Activated CD4-positive, alpha-beta memory T cell treated with anti-CD3 and anti-CD28 coated beads, Interleukin-2, amount 10 ng/mL, durations not matched to agents 7 days and 5 days (primary cell): ENCODE results near the gene PNPO. TPM values are rescaled to one million over a fixed set of nuclear protein-coding genes. Genes with fewer than 3 reads are reported as not detected.
"Not testable (repeated sequence)": the region's sequence is repeated elsewhere in the genome, so short reads cannot be mapped to it uniquely, and the experiment has no call there.

Source experiments
- CTCF ChIA-PET: fragments of 350-600 bp; sonication (Branson Sonifier 250); formaldehyde crosslinking; loops from one replicate; lab custom pipeline; 2021; ENCODE audit warnings: antibody characterized with exemption, inconsistent platforms; lab: Charles Lee
- POLR2A ChIA-PET: fragments of 350-600 bp; sonication (Branson Sonifier 250); formaldehyde crosslinking; loops from one replicate; lab custom pipeline; 2021; ENCODE audit warnings: antibody characterized with exemption; lab: Charles Lee
- DNase-seq: peaks from one replicate; pipeline ENCODE4 v3.0.0-alpha.2; 2020
- H3K27ac Mint-ChIP-seq: one replicate; pipeline ENCODE4 v1.8.0; 2021; ENCODE audit warnings: mild to moderate bottlenecking, mixed read lengths
- H3K27me3 Mint-ChIP-seq: one replicate; pipeline ENCODE4 v1.8.0; 2021; ENCODE audit warnings: mixed read lengths
- H3K36me3 Mint-ChIP-seq: one replicate; pipeline ENCODE4 v1.8.0; 2021; ENCODE audit warnings: low read depth, mixed read lengths
- H3K4me1 Mint-ChIP-seq: one replicate; pipeline ENCODE4 v1.8.0; 2021; ENCODE audit warnings: mixed read lengths
- H3K4me3 Mint-ChIP-seq: one replicate; pipeline ENCODE4 v1.8.0; 2021; ENCODE audit warnings: mild to moderate bottlenecking, mixed read lengths
- H3K9me3 Mint-ChIP-seq: one replicate; pipeline ENCODE4 v1.8.0; 2021; ENCODE audit warnings: mixed read lengths
- total RNA-seq, 2 experiments: library from RNA; stranded (reverse); gene quantifications; one replicate each; pipeline ENCODE4 v1.2.3, GENCODE V29; 2021

Gene PNPO
- total RNA-seq, 2 experiments from 2014 or later: 24.6 to 25.1 TPM

GRCh38 chr17:47983492-47984223 lies 42.3 kb downstream of the PNPO start:
- ChIA-PET CTCF (interaction anchor here (0.6 to 1.8 kb wide), 4 partner anchors 13 to 33 kb away, joined by 3 to 9 read pairs (median 4); partner anchors contain the start of gene CDK5RAP3), POLR2A (interaction anchor here (1.3 to 1.7 kb wide), 2 partner anchors 28 to 65 kb away, joined by 3 to 4 read pairs; partner anchors contain the start of gene NFE2L1)
- DNase-seq: no peak
- no peak overlapping the region for H3K4me3 Mint-ChIP-seq
- no peaks in the 10 kb centered on the region for H3K9me3 Mint-ChIP-seq
- H3K4me1 Mint-ChIP-seq: peaks cover 24% of the 10 kb centered on the region
- no peak overlapping the region for H3K27ac Mint-ChIP-seq
- peaks cover 51% of the 10 kb centered on the region for H3K36me3 Mint-ChIP-seq
- no peaks in the 10 kb centered on the region for H3K27me3 Mint-ChIP-seq

GRCh38 chr17:47986520-47986919 lies 45.1 kb downstream of the PNPO start:
- no peak for DNase-seq
- Mint-ChIP-seq H3K27ac (no peak overlapping the region), H3K9me3 (no peaks in the 10 kb centered on the region), H3K4me3 (no peak overlapping the region), H3K27me3 (peaks cover 2% of the 10 kb centered on the region), H3K36me3 (peaks cover 26% of the 10 kb centered on the region), H3K4me1 (peaks cover 28% of the 10 kb centered on the region)
- POLR2A ChIA-PET: interaction anchor here (0.8 kb wide), 1 partner anchor 15 kb away, joined by 3 read pairs; the partner anchor contains the start of gene CDK5RAP3
- CTCF ChIA-PET: interaction anchor here (0.5 to 1.5 kb wide), 3 partner anchors 8 to 134 kb away, joined by 3 to 4 read pairs (median 3); no protein-coding TSS in a partner anchor

- no peak overlapping the region for H3K4me3 Mint-ChIP-seq
- no peak overlapping the region for H3K27ac Mint-ChIP-seq
- DNase-seq: no peak
- ChIA-PET CTCF (interaction anchor here (0.5 to 1.5 kb wide), 3 partner anchors 9 to 133 kb away, joined by 3 to 4 read pairs (median 3); no protein-coding TSS in a partner anchor), POLR2A (interaction anchor here (0.8 kb wide), 1 partner anchor 16 kb away, joined by 3 read pairs; the partner anchor contains the start of gene CDK5RAP3)
- H3K4me1 Mint-ChIP-seq: peaks cover 25% of the 10 kb centered on the region
- peaks cover 22% of the 10 kb centered on the region for H3K36me3 Mint-ChIP-seq
- H3K9me3 Mint-ChIP-seq: no peaks in the 10 kb centered on the region
- H3K27me3 Mint-ChIP-seq: peaks cover 4% of the 10 kb centered on the region
Observed at GRCh38 chr17:47987240-47987835, 46.0 kb downstream of the PNPO start.

DNA sequence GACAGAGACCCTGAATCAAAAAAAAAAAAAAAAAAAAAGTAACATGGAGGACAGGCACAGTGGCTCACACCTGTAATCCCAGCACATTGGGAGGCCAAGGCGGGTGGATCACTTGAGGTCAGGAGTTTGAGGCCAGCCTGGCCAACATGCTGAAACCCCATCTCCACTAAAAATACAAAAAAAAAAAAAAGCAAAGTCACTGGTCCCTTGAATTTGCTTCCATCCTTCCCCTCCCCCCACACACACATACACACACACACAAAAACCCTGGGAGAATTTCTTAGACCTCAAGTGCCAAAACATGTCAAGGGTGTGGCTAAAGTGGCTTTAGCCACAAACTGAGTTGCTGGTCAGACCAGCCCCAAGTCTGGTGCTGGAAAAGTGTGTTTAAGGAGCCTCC lies 47.1 kb downstream of the PNPO start:
- H3K27ac Mint-ChIP-seq, H3K9me3 Mint-ChIP-seq, CTCF ChIA-PET, H3K4me3 Mint-ChIP-seq, DNase-seq, H3K27me3 Mint-ChIP-seq: not testable (repeated sequence)
- peaks cover 20% of the 10 kb centered on the region for H3K4me1 Mint-ChIP-seq
- H3K36me3 Mint-ChIP-seq: peaks cover 14% of the 10 kb centered on the region
- POLR2A ChIA-PET: interaction anchor here (0.9 kb wide), 1 partner anchor 11 kb away, joined by 3 read pairs; no protein-coding TSS in a partner anchor

DNA sequence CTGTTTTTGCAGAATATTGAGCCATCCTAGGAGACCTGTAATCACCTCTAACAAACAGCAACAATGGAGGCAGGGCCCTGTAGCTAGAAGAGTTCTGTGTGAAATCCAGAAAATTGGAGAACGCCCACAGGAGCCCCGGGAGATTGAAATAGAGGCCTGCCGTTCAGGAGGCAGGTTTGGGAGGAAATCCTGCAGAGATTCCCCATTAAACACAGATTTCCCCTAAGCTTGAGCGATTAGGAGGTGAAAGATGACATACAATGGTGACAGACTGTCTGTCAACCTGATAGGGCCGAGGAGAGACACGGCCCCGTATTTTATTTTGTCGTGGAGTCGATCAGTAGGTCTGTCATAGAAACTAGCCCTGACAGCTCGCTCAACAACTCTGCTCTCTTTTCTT lies 47.8 kb downstream of the PNPO start:
- H3K27me3 Mint-ChIP-seq: peaks cover 12% of the 10 kb centered on the region
- peaks cover 19% of the 10 kb centered on the region for H3K4me1 Mint-ChIP-seq
- H3K27ac Mint-ChIP-seq: no peak overlapping the region
- no peak overlapping the region for H3K4me3 Mint-ChIP-seq
- peaks cover 7% of the 10 kb centered on the region for H3K36me3 Mint-ChIP-seq
- CTCF ChIA-PET: interaction anchor here (1.8 to 2.0 kb wide), 2 partner anchors 11 to 18 kb away, joined by 6 to 7 read pairs; partner anchors contain the start of gene CDK5RAP3
- no peak for DNase-seq
- H3K9me3 Mint-ChIP-seq: no peaks in the 10 kb centered on the region
- POLR2A ChIA-PET: interaction anchor here (0.9 to 1.4 kb wide), 2 partner anchors 11 to 94 kb away, joined by 3 read pairs; no protein-coding TSS in a partner anchor

- H3K27me3 Mint-ChIP-seq: peaks cover 16% of the 10 kb centered on the region
- H3K4me3 Mint-ChIP-seq: no peak overlapping the region
- no peak overlapping the region for H3K27ac Mint-ChIP-seq
- POLR2A ChIA-PET: interaction anchor here (1.4 kb wide), 1 partner anchor 94 kb away, joined by 3 read pairs; no protein-coding TSS in a partner anchor
- CTCF ChIA-PET: interaction anchor here (1.8 to 2.0 kb wide), 3 partner anchors 11 to 90 kb away, joined by 6 to 7 read pairs (median 6); partner anchors contain the start of gene CDK5RAP3
- H3K9me3 Mint-ChIP-seq: no peaks in the 10 kb centered on the region
- peaks cover 6% of the 10 kb centered on the region for H3K36me3 Mint-ChIP-seq
- H3K4me1 Mint-ChIP-seq: peaks cover 19% of the 10 kb centered on the region
- no peak for DNase-seq
Observed at GRCh38 chr17:47989700-47990099, 48.3 kb downstream of the PNPO start.

GRCh38 chr17:47990962-47991731 lies 49.8 kb downstream of the PNPO start:
- H3K36me3 Mint-ChIP-seq: no peaks in the 10 kb centered on the region
- no peaks in the 10 kb centered on the region for H3K9me3 Mint-ChIP-seq
- POLR2A ChIA-PET: interaction anchor here (1.0 kb wide), 1 partner anchor 23 kb away, joined by 3 read pairs; no protein-coding TSS in a partner anchor
- DNase-seq: no peak
- no peak overlapping the region for H3K4me3 Mint-ChIP-seq
- peaks cover 19% of the 10 kb centered on the region for H3K4me1 Mint-ChIP-seq
- no peak overlapping the region for H3K27ac Mint-ChIP-seq
- peaks cover 16% of the 10 kb centered on the region for H3K27me3 Mint-ChIP-seq
- CTCF ChIA-PET: interaction anchor here (1.8 to 2.0 kb wide), 3 partner anchors 13 to 89 kb away, joined by 6 to 7 read pairs (median 6); partner anchors contain the start of gene CDK5RAP3

DNA sequence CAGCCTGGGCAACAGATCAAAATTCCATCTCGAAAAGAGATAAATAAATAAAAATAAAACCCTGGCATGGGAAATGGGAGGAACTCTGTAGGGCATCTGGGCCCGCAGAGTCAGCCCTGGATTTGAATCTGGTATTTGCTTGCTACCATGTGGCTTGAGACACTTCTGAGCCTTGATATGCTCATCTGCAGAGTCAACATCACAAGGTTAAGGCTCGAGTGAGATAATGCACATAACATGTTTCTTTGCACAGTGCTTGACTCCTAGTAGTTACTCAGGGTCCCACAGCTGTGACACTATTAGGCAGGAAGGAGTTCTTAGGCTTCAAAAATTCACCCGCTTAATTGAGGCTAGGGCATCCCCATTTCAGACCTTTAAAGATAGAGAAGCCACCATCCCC lies 50.8 kb downstream of the PNPO start:
- Mint-ChIP-seq H3K4me3 (no peak overlapping the region), H3K27ac (no peak overlapping the region), H3K27me3 (peaks cover 21% of the 10 kb centered on the region), H3K36me3 (no peaks in the 10 kb centered on the region), H3K4me1 (peaks cover 19% of the 10 kb centered on the region), H3K9me3 (no peaks in the 10 kb centered on the region)
- CTCF ChIA-PET: no interaction called here
- POLR2A ChIA-PET: no interaction called here
- DNase-seq: no peak

DNA sequence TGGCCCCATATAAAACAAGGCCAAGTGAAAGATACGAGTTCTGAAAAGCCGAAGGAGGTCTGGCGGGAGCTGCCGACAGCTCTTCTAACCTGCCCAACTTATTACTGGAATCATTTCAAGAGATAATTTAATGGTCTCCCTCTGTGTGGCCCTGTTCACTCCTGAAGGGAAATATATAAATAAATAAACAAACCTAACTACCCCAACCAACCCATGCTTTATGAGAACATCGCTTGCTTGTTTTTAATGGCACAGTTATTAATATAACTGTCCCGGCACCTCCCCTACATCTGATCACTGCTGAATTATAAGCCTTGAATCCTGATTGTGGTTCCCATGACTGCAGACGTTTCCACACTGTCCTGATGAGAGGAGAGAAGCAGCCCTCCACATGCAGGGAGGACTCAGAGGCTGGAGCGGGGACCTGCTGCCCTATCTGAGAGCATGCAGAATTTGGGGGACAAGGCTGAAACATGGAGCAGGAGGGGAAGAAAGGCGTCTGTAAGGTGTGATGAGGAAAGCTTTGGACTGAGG lies 51.7 kb downstream of the PNPO start:
- H3K27ac Mint-ChIP-seq: no peak overlapping the region
- no peaks in the 10 kb centered on the region for H3K9me3 Mint-ChIP-seq
- ChIA-PET POLR2A (interaction anchor here (1.5 kb wide), 1 partner anchor 97 kb away, joined by 3 read pairs; the partner anchor contains the start of gene SP2), CTCF (interaction anchor here (0.9 to 1.3 kb wide), 2 partner anchors 18 to 47 kb away, joined by 3 to 6 read pairs; no protein-coding TSS in a partner anchor)
- H3K36me3 Mint-ChIP-seq: no peaks in the 10 kb centered on the region
- peaks cover 17% of the 10 kb centered on the region for H3K4me1 Mint-ChIP-seq
- no peak overlapping the region for H3K4me3 Mint-ChIP-seq
- H3K27me3 Mint-ChIP-seq: peaks cover 21% of the 10 kb centered on the region
- DNase-seq: no peak

DNA sequence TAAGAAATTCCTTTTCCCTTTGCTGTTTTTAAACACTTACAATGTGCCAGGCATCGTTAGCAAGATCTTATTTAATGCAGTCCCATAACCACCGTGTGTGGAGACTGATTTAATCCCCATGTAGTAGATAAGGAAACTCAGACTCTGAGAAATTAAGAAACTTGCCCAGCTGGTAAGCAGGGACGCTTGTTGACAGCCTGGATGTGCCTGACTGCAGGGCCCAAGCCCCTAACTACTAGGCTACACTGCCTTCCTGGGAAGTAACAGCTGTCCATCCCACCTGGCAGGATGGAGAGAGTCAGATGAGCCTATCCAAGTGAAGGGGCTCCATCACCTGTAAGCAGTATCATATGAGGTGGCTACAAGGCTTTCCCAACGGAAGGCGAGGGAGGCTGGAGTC lies 52.6 kb downstream of the PNPO start:
- Mint-ChIP-seq H3K4me3 (no peak overlapping the region), H3K4me1 (peaks cover 11% of the 10 kb centered on the region), H3K27me3 (peaks cover 21% of the 10 kb centered on the region), H3K9me3 (no peaks in the 10 kb centered on the region), H3K36me3 (no peaks in the 10 kb centered on the region), H3K27ac (no peak overlapping the region)
- POLR2A ChIA-PET: interaction anchor here (1.5 kb wide), 1 partner anchor 98 kb away, joined by 3 read pairs; the partner anchor contains the start of gene SP2
- no peak for DNase-seq
- CTCF ChIA-PET: interaction anchor here (0.9 to 1.3 kb wide), 3 partner anchors 17 to 47 kb away, joined by 3 to 6 read pairs (median 3); partner anchors contain the start of gene CDK5RAP3

GRCh38 chr17:47994724-47995123 lies 53.4 kb downstream of the PNPO start:
- Mint-ChIP-seq H3K4me1 (peaks cover 6% of the 10 kb centered on the region), H3K9me3 (no peaks in the 10 kb centered on the region), H3K27me3 (peaks cover 24% of the 10 kb centered on the region), H3K36me3 (no peaks in the 10 kb centered on the region), H3K4me3 (no peak overlapping the region), H3K27ac (no peak overlapping the region)
- ChIA-PET CTCF (interaction anchor here (0.9 kb wide), 1 partner anchor 24 kb away, joined by 3 read pairs; the partner anchor contains the start of gene CDK5RAP3), POLR2A (no interaction called here)
- DNase-seq: no peak
